Fibroblast of lung (primary cell): ENCODE data around the gene DRC7. TPM values are rescaled to one million over a fixed set of nuclear protein-coding genes. Genes with fewer than 3 reads are reported as not detected.

Source experiments
- DNase-seq, 2 donors: peaks; one replicate each; pipeline versions ENCODE4 v3.0.0 to v3.0.0-alpha.2; 2010; ENCODE audit warnings: low read depth in 2 of 2
- H2AFZ ChIP-seq: 2 replicates; pipeline ENCODE4 v1.5.1; 2012; ENCODE audit warnings: low read length, control low read depth, inconsistent platforms
- H3K27ac ChIP-seq: 2 replicates; pipeline ENCODE4 v1.5.1; 2011; ENCODE audit warnings: low read length, control low read depth; ENCODE audit not compliant: insufficient read depth
- H3K27me3 ChIP-seq: 2 replicates; pipeline ENCODE4 v1.5.1; 2011; ENCODE audit warnings: mild to moderate bottlenecking, low read length; ENCODE audit not compliant: control insufficient read depth, insufficient read depth
- H3K36me3 ChIP-seq: 2 replicates; pipeline ENCODE4 v1.5.1; 2011; ENCODE audit warnings: low read length; ENCODE audit not compliant: control insufficient read depth, insufficient read depth
- H3K4me1 ChIP-seq: 2 replicates; pipeline ENCODE4 v1.5.1; 2011; ENCODE audit warnings: low read length; ENCODE audit not compliant: control insufficient read depth, insufficient read depth; ENCODE audit errors: extremely low read depth
- H3K4me2 ChIP-seq: 2 replicates; pipeline ENCODE4 v1.5.1; 2011; ENCODE audit warnings: low read length, control low read depth; ENCODE audit not compliant: insufficient read depth; ENCODE audit errors: extremely low read depth
- H3K4me3 ChIP-seq, 4 experiments: fragments of 200-600 bp in 1 of 4; sonication (generic) in 1 of 4; replicated peaks in 1 of 4; 2 replicates each; pipeline ENCODE4 v1.5.1; 2011 to 2016; ENCODE audit warnings: low read length in 4 of 4, low read depth in 3 of 4, mild to moderate bottlenecking in 3 of 4, control low read depth in 2 of 4, inconsistent platforms in 1 of 4, mixed read lengths in 1 of 4; ENCODE audit not compliant: insufficient read depth in 1 of 4; ENCODE audit errors: control extremely low read depth in 1 of 4
- H3K79me2 ChIP-seq: 2 replicates; pipeline ENCODE4 v1.5.1; 2012; ENCODE audit warnings: mild to moderate bottlenecking, low read length, inconsistent platforms; ENCODE audit not compliant: control insufficient read depth, insufficient read depth
- H3K9ac ChIP-seq: 2 replicates; pipeline ENCODE4 v1.5.1; 2011; ENCODE audit warnings: mild to moderate bottlenecking, low read length, control low read depth; ENCODE audit not compliant: insufficient read depth
- H3K9me3 ChIP-seq: 2 replicates; pipeline ENCODE4 v1.5.1; 2012; ENCODE audit warnings: low read depth, low read length; ENCODE audit not compliant: control insufficient read depth, insufficient read depth
- H4K20me1 ChIP-seq: 2 replicates; pipeline ENCODE4 v1.5.1; 2011; ENCODE audit warnings: low read length; ENCODE audit not compliant: control insufficient read depth, insufficient read depth; ENCODE audit errors: extremely low read depth
- EZH2 ChIP-seq: IDR thresholded peaks from 2 replicates; pipeline ENCODE4 v1.5.1; 2012; ENCODE audit warnings: low read length, control low read depth, mild to moderate bottlenecking; ENCODE audit errors: missing control alignments
- polyA plus RNA-seq, 2 donors: library from polyadenylated mRNA; depleted of rRNA in 1 of 2; stranded (reverse) in 1 of 2; unstranded in 1 of 2; fragments of >200 nt; gene quantifications; 2 replicates each; pipeline ENCODE4 v1.2.1, GENCODE V29; 2011 to 2012; ENCODE audit warnings: missing spikeins in 1 of 2
- total RNA-seq: library from RNA; depleted of rRNA; stranded (reverse); fragments of >200 nt; gene quantifications from 2 replicates; pipeline ENCODE4 v1.2.1, GENCODE V29; 2014
- TF ChIP-seq, protein P1 (sequence below), 2 donors: IDR thresholded peaks in 1 of 2; conservative IDR thresholded peaks in 1 of 2; 1 replicate in 1 of 2; 2 replicates in 1 of 2; pipeline ENCODE4 v1.5.1; 2011 to 2012; ENCODE audit warnings: low read length in 2 of 2, control low read depth in 1 of 2, inconsistent platforms in 1 of 2, low read depth in 1 of 2, mild to moderate bottlenecking in 1 of 2

The DRC7 gene
- total and polyA plus RNA-seq, 2 donors (not counting 1 experiment from before 2014, with no cell fraction given) = not detected

DNA sequence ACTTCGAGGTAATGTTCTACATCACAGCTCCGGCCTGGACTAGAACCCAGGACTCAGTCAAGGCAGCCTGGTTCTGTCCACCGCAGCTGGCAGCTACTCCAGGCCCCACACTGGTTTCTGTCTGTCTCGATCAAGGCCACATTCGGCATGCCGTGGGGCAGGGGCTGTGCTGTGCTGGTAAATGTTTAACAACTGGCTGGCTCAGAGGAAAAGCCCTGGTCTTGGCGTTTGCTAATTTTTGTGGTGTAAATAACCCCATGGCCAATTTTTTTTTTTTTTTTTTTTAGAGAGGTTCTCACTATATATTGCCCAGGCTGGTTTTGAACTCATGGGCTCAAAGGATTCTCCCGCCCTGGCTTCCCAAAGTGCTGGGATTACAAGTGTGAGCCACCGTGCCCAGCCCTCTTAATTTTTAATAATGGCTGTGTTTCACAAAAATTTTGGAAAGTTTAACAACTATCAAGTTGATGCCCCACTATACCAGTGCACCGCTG lies 328 bp upstream of the DRC7 start:
- H3K79me2 ChIP-seq = no peaks in the 10 kb centered on the region
- no peak for DNase-seq
- H3K9me3 ChIP-seq = no peaks in the 10 kb centered on the region
- H3K36me3 ChIP-seq = no peaks in the 10 kb centered on the region
- H3K4me1 ChIP-seq = no peaks in the 10 kb centered on the region
- no peak overlapping the region for H3K4me3 ChIP-seq
- H3K9ac ChIP-seq = no peak overlapping the region
- H3K27me3 ChIP-seq = no peaks in the 10 kb centered on the region
- TF ChIP-seq, protein P1, sequence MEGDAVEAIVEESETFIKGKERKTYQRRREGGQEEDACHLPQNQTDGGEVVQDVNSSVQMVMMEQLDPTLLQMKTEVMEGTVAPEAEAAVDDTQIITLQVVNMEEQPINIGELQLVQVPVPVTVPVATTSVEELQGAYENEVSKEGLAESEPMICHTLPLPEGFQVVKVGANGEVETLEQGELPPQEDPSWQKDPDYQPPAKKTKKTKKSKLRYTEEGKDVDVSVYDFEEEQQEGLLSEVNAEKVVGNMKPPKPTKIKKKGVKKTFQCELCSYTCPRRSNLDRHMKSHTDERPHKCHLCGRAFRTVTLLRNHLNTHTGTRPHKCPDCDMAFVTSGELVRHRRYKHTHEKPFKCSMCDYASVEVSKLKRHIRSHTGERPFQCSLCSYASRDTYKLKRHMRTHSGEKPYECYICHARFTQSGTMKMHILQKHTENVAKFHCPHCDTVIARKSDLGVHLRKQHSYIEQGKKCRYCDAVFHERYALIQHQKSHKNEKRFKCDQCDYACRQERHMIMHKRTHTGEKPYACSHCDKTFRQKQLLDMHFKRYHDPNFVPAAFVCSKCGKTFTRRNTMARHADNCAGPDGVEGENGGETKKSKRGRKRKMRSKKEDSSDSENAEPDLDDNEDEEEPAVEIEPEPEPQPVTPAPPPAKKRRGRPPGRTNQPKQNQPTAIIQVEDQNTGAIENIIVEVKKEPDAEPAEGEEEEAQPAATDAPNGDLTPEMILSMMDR (conservative IDR thresholded peaks at IDR 0.05 in 1 of 2, IDR thresholded peaks at IDR 0.05 in 1 of 2; ENCODE audit: low read depth in 1 of 2, low read length in 2 of 2) = no peak
- TF ChIP-seq EZH2 = no peak
- H2AFZ ChIP-seq = no peak overlapping the region
- no peak overlapping the region for H3K4me2 ChIP-seq
- no peak overlapping the region for H3K27ac ChIP-seq
- no peaks in the 10 kb centered on the region for H4K20me1 ChIP-seq

DNA sequence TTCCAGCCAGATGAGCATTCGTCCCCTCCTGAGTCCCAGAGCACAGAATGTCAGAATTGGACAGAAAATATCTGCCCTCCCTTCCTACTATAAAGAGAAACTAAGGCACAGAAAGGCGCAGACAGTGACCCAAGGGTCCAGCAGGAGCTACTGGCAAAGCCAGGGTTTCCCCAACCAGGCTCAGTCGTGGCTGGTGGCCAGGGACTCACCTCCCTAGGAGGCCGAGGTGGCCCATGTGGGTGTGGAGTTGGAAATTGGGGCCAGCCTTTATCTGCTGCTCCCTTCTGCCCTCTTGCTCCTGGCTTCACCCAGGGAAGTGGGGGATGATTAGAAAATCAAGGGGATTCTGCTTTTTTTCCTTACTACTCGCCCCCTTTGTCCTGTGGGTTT lies 1.1 kb downstream of the DRC7 start:
- Histone ChIP-seq H3K4me3 (no peak overlapping the region), H2AFZ (no peak overlapping the region), H3K36me3 (no peaks in the 10 kb centered on the region), H3K27me3 (no peaks in the 10 kb centered on the region), H3K27ac (no peak overlapping the region), H3K4me2 (no peak overlapping the region), H3K9ac (no peak overlapping the region), H3K4me1 (no peaks in the 10 kb centered on the region), H4K20me1 (no peaks in the 10 kb centered on the region), H3K79me2 (no peaks in the 10 kb centered on the region), H3K9me3 (no peaks in the 10 kb centered on the region)
- TF ChIP-seq EZH2 = no peak
- TF ChIP-seq, protein P1 (conservative IDR thresholded peaks at IDR 0.05 in 1 of 2, IDR thresholded peaks at IDR 0.05 in 1 of 2; ENCODE audit: low read depth in 1 of 2, low read length in 2 of 2) = no peak
- DNase-seq = no peak

DNA sequence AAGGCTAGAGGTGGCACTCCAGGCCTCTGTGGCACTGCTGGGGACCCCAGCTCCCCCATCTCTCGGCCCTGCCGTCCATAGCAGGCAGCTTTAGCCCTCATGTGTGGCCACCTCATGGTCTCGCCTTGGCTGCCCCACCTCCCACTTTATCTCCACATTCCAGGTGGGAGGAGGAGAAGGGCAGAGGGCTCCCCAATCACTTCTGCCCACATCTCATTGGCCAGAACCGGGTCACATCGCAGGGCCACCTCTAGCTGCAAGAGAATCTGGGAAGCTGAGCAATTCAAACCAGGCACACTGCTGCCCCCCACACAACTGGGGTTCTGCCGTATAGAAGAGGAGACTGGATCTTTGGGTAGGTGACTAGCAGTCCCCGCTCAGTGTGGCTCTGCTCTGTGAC lies 1.6 kb downstream of the DRC7 start:
- Histone ChIP-seq H2AFZ (no peak overlapping the region), H3K4me2 (no peak overlapping the region), H3K27ac (no peak overlapping the region), H3K9ac (no peak overlapping the region), H4K20me1 (no peaks in the 10 kb centered on the region), H3K27me3 (peaks cover 1% of the 10 kb centered on the region), H3K4me1 (no peaks in the 10 kb centered on the region), H3K4me3 (no peak overlapping the region), H3K36me3 (no peaks in the 10 kb centered on the region), H3K79me2 (no peaks in the 10 kb centered on the region), H3K9me3 (no peaks in the 10 kb centered on the region)
- TF ChIP-seq, protein P1 (conservative IDR thresholded peaks at IDR 0.05 in 1 of 2, IDR thresholded peaks at IDR 0.05 in 1 of 2; ENCODE audit: low read depth in 1 of 2, low read length in 2 of 2) = no peak
- no peak for TF ChIP-seq EZH2
- DNase-seq = no peak
